Hepatocyte (in vitro differentiated cells): ENCODE data around the gene CNPY2.
A peak's percentile ranks its signal among the peaks of the same experiment; 100 is the strongest.

Source experiments
- EZH2 ChIP-seq: fragments of 200-600 bp; sonication (generic); IDR thresholded peaks from 2 replicates; pipeline ENCODE4 v1.6.1; 2016; ENCODE audit warnings: antibody characterized with exemption, mild to moderate bottlenecking, borderline replicate concordance
- EZH2phosphoT487 ChIP-seq: fragments of 200-600 bp; sonication (generic); IDR thresholded peaks from one replicate; pipeline ENCODE4 v1.6.1; 2018; ENCODE audit warnings: antibody characterized with exemption, mild to moderate bottlenecking, low read depth, moderate library complexity; ENCODE audit not compliant: unreplicated experiment, severe bottlenecking
- TF ChIP-seq, protein P1 (sequence below): fragments of 200-600 bp; sonication (generic); IDR thresholded peaks from 2 replicates; pipeline ENCODE4 v1.5.1; 2016; ENCODE audit warnings: antibody characterized with exemption, mild to moderate bottlenecking; ENCODE audit not compliant: poor library complexity

DNA sequence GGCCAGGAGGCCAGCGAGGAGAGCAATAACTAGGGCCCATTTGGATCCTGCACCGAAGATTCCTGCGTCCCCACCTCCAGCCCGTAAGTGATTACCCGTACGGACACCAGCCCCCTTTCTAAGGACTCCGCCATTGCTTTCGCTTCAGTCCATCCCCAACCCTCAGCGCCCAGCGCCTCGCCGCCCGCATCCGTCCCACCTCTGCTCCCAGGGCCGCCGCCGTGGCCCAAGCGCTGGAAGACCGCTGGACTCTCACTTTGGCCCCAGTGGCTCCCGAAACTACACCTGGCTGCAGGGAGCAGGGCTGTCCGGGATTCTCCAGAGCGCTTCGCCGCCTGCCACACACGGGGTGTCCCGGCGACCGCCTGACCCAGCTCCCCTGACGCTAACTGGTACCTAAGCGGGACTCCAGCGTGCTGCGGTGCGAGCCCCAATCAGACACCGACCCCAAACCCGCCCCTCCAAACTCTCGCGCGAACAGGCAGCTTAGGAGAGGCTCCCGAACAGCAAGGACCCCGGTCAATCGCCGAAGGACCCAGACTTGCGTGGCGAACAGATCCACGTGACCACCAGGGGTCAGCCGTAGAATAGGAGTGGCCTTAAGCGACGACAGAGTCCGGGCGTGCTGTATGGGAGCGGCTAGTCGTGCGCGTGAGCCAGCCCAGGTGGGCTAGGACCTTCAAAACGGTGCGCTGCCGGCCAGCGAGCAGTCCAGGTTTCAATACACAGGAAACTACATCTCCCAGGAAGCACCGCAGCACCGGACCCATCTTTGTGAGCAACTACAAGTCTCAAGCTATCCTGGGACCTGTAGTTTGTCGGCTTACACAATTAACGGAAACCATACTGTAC is at the start of gene CNPY2:
- TF ChIP-seq, protein P1, sequence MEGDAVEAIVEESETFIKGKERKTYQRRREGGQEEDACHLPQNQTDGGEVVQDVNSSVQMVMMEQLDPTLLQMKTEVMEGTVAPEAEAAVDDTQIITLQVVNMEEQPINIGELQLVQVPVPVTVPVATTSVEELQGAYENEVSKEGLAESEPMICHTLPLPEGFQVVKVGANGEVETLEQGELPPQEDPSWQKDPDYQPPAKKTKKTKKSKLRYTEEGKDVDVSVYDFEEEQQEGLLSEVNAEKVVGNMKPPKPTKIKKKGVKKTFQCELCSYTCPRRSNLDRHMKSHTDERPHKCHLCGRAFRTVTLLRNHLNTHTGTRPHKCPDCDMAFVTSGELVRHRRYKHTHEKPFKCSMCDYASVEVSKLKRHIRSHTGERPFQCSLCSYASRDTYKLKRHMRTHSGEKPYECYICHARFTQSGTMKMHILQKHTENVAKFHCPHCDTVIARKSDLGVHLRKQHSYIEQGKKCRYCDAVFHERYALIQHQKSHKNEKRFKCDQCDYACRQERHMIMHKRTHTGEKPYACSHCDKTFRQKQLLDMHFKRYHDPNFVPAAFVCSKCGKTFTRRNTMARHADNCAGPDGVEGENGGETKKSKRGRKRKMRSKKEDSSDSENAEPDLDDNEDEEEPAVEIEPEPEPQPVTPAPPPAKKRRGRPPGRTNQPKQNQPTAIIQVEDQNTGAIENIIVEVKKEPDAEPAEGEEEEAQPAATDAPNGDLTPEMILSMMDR: peak; percentile 14
- TF ChIP-seq EZH2 (no peak), EZH2phosphoT487 (no peak)
